Osteocyte (in vitro differentiated cells): ENCODE measurements around the gene SLC9B1. TPM values are rescaled to one million over a fixed set of nuclear protein-coding genes. Genes with fewer than 3 reads are reported as not detected.
A peak's percentile ranks its signal among the peaks of the same experiment; 100 is the strongest.

ENCODE experiments used
- DNase-seq: peaks from one replicate; pipeline ENCODE4 v3.0.0; 2021; ENCODE audit warnings: mixed read lengths; ENCODE audit not compliant: unreplicated experiment; ENCODE audit errors: extremely low spot score
- H3K27ac Mint-ChIP-seq: one replicate; pipeline ENCODE4 v1.8.0; 2021; ENCODE audit warnings: mild to moderate bottlenecking, mixed read lengths; ENCODE audit not compliant: unreplicated experiment
- H3K27me3 Mint-ChIP-seq: one replicate; pipeline ENCODE4 v1.8.0; 2021; ENCODE audit warnings: mixed read lengths; ENCODE audit not compliant: unreplicated experiment
- H3K36me3 Mint-ChIP-seq: one replicate; pipeline ENCODE4 v1.8.0; 2021; ENCODE audit warnings: mixed read lengths; ENCODE audit not compliant: unreplicated experiment
- H3K4me1 Mint-ChIP-seq: one replicate; pipeline ENCODE4 v1.8.0; 2021; ENCODE audit warnings: mixed read lengths; ENCODE audit not compliant: unreplicated experiment
- H3K4me3 Mint-ChIP-seq: one replicate; pipeline ENCODE4 v1.8.0; 2021; ENCODE audit warnings: mild to moderate bottlenecking, moderate library complexity, mixed read lengths; ENCODE audit not compliant: unreplicated experiment
- H3K9me3 Mint-ChIP-seq: one replicate; pipeline ENCODE4 v1.8.0; 2021; ENCODE audit warnings: mixed read lengths; ENCODE audit not compliant: unreplicated experiment
- CTCF ChIP-seq: fragments of 200-600 bp; sonication (generic); IDR thresholded peaks from 2 replicates; pipeline ENCODE4 v1.5.0; 2021; ENCODE audit warnings: antibody characterized with exemption, mild to moderate bottlenecking, moderate library complexity
- total RNA-seq: library from RNA; stranded (reverse); gene quantifications from 2 replicates; pipeline ENCODE4 v1.2.1, GENCODE V29; 2021

Gene SLC9B1
- total RNA-seq, 1 donor from 2014 or later = 1.8 TPM

DNA sequence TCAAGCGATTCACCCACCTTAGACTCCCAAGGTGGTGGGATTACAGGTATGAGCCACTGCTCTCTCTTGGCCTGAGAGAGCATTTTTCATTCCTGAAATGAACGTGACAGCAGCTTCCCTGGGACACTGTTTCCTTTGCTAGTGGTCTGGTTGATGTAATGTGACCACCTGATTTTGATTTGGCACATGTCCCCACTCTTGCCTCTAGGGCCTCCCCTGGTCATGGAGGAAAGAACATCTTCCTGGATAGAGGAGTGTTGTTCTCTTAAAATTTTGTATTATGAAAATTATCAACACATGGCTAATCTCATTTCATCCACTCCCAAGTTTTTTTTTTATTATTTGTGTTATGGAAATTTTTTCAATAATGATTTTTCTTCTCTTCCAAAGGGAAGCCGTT lies 33.3 kb upstream of the SLC9B1 start:
- H3K36me3 Mint-ChIP-seq = peaks cover 2% of the 10 kb centered on the region
- H3K27me3 Mint-ChIP-seq = no peaks in the 10 kb centered on the region
- no peak overlapping the region for H3K27ac Mint-ChIP-seq
- DNase-seq = no peak
- no peak overlapping the region for H3K4me3 Mint-ChIP-seq
- TF ChIP-seq CTCF = no peak
- no peaks in the 10 kb centered on the region for H3K4me1 Mint-ChIP-seq
- no peaks in the 10 kb centered on the region for H3K9me3 Mint-ChIP-seq

GRCh38 chr4:103052145-103052544 lies 32.6 kb upstream of the SLC9B1 start:
- H3K27ac Mint-ChIP-seq = no peak overlapping the region
- H3K9me3 Mint-ChIP-seq = no peaks in the 10 kb centered on the region
- H3K4me3 Mint-ChIP-seq = no peak overlapping the region
- H3K27me3 Mint-ChIP-seq = no peaks in the 10 kb centered on the region
- no peak for TF ChIP-seq CTCF
- peaks cover 2% of the 10 kb centered on the region for H3K36me3 Mint-ChIP-seq
- DNase-seq = no peak
- no peaks in the 10 kb centered on the region for H3K4me1 Mint-ChIP-seq

- no peak for DNase-seq
- Mint-ChIP-seq H3K4me3 (no peak overlapping the region), H3K9me3 (no peaks in the 10 kb centered on the region)
Observed at GRCh38 chr4:103050736-103051436, 31.4 kb upstream of the SLC9B1 start.

DNA sequence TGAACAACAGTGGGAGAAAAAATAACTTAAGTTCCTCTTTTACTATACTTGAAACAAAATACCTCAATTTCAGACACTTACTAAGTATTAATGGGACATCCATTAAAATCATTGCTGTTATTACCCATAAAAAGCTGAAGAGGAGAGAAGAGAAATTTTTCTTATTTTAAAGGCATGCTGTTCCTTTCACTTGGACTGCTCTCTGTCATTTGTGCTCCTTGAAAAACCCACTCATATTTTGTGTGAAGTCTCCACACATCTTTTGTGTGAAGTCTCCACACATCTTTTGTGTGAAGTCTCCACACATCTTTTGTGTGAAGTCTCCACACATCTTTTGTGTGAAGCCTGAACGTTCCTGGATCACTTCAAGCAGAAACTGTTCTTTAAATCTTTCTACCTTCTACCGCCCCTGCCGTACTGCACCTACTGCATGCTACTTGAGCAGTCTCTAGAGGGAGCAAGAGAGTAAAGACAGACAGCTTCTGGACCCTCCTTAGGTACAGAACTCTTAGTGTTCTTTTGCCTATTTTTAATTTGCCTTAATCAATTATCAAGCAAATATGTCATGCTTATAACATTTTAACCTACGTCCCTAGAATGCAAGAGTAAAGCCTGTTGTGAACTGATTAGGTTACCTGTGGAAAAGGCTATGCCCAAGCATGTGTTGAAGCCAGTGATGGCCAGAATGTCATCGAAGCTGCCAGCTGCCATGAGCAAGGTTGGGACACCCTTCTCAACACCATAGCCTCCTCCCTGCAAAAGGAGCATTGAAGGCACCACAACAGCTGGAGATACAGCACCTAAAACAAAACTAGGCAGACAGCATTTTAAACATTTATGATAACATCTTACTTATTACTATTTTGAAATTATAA lies 27.1 kb upstream of the SLC9B1 start:
- Mint-ChIP-seq H3K9me3 (no peaks in the 10 kb centered on the region), H3K27ac (no peak overlapping the region), H3K27me3 (no peaks in the 10 kb centered on the region), H3K36me3 (peaks cover 28% of the 10 kb centered on the region), H3K4me3 (no peak overlapping the region), H3K4me1 (no peaks in the 10 kb centered on the region)
- no peak for DNase-seq
- peak; percentile 71 for TF ChIP-seq CTCF

More at GRCh38 chr4:103050736-103051436, 31.4 kb upstream of the SLC9B1 start:
- no peak for TF ChIP-seq CTCF
- H3K27me3 Mint-ChIP-seq = no peaks in the 10 kb centered on the region
- H3K36me3 Mint-ChIP-seq = peaks cover 13% of the 10 kb centered on the region
- H3K27ac Mint-ChIP-seq = no peak overlapping the region
- H3K4me1 Mint-ChIP-seq = no peaks in the 10 kb centered on the region

DNA sequence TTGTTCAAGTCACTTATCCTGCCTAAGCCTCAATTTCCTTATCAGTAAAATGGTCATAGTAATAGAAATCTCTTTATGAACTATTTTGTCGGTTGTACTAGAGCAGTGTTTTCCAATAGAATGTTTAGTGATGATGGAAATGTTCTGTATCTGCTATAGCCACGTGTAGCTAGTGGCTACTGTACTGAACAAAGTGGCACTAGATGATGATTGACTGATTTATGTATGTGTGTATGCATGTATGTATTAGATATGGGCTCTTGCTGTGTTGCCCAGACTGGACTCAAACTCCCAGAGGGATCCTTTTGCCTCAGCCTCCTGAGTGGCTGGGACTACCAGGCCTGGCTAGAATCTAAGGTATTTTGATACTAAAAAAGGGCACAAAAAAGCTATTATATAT lies 24.7 kb upstream of the SLC9B1 start:
- Mint-ChIP-seq H3K4me3 (no peak overlapping the region), H3K9me3 (no peaks in the 10 kb centered on the region), H3K4me1 (no peaks in the 10 kb centered on the region), H3K27ac (no peak overlapping the region), H3K36me3 (peaks cover 25% of the 10 kb centered on the region), H3K27me3 (no peaks in the 10 kb centered on the region)
- no peak for TF ChIP-seq CTCF
- no peak for DNase-seq
